K562 (cell line): ENCODE measurements around the gene ZNF267.
"Not testable (repeated sequence)": the region's sequence is repeated elsewhere in the genome, so short reads cannot be mapped to it uniquely, and the experiment has no call there.

ENCODE experiments used
- CHCHD3 ChIP-seq: fragments of 250-450 bp; sonication (Bioruptor Pico); IDR thresholded peaks from 2 replicates; pipeline ENCODE4 v2.1.2; 2022; ENCODE audit warnings: mild to moderate bottlenecking
- ETV5 ChIP-seq: sonication (generic); formaldehyde crosslinking; IDR thresholded peaks from 2 replicates; pipeline ENCODE4 v1.4.0; 2020; ENCODE audit warnings: low read depth, mild to moderate bottlenecking, missing genetic modification reagents
- GABPA ChIP-seq: fragments of 200-800 bp; sonication (Bioruptor generic); conservative IDR thresholded peaks from 2 replicates; pipeline ENCODE4 v1.6.1; 2016; ENCODE audit warnings: low read depth, missing genetic modification characterization, missing compliant biosample characterization
- HNRNPUL1 ChIP-seq: fragments of 200-400 bp; formaldehyde crosslinking; IDR thresholded peaks from 2 replicates; pipeline ENCODE4 v1.6.1; 2017; ENCODE audit warnings: low read length
- MYC ChIP-seq, 2 experiments: fragments of 250-450 bp in 1 of 2; sonication (Bioruptor Pico) in 1 of 2; IDR thresholded peaks; 2 replicates each; pipeline versions ENCODE4 v1.5.1 to v1.6.1; 2012 to 2021; ENCODE audit warnings: low read depth in 2 of 2, borderline replicate concordance in 1 of 2, improper control_type of control experiment in 1 of 2, low read length in 1 of 2, mild to moderate bottlenecking in 1 of 2, moderate library complexity in 1 of 2
- NFE2 ChIP-seq: IDR thresholded peaks from 2 replicates; pipeline ENCODE4 v1.6.1; 2014; ENCODE audit warnings: antibody characterized with exemption, low read depth

DNA sequence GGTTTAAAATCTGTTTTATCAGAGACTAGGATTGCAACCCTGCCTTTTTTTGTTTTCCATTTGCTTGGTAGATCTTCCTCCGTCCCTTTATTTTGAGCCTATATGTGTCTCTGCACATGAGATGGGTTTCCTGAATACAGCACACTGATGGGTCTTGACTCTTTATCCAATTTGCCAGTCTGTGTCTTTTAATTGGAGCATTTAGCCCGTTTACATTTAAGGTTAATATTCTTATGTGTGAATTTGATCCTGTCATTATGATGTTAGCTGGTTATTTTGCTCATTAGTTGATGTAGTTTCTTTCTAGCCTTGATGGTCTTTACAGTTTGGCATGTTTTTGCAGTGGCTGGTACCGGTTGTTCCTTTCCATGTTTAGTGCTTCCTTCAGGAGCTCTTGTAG, 31.0 kb downstream of the ZNF267 start:
- not testable (repeated sequence) for TF ChIP-seq GABPA (tag); HNRNPUL1; CHCHD3; ETV5; NFE2; MYC (IDR thresholded peaks at IDR 0.05; ENCODE audit: low read depth, low read length); MYC (CRISPR knock-in tag; IDR thresholded peaks at IDR 0.05; ENCODE audit: borderline replicate concordance, low read depth)
